ENCODE measurements around the gene HSDL1. TPM values are rescaled to one million over a fixed set of nuclear protein-coding genes. Genes with fewer than 3 reads are reported as not detected.

The HSDL1 gene
- total RNA-seq, 1 experiment from 2014 or later, result 34.2 TPM

DNA sequence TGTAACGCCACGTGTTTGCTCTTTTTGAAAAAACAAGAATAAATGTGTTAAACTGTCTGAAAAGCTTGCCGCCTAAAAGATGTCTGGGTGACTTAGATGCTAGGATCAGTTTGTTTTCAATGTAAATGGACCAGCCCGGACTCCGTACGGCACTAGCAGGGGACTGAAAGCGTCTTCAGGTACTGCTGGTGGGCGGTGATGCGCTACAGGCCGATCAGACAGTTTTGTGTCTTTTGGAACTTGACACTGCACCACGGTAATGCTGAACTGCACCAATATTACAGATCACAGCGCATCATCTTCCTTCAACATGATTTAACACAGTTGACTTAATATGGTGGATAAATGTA is 27.5 kb downstream of the HSDL1 start:
- peaks cover 11 to 12% of the 10 kb centered on the region in 2 experiments for H3K4me1 Mint-ChIP-seq
- H3K79me1 ChIP-seq (ENCODE audit: insufficient read depth, low read depth, low read length, poor library complexity, severe bottlenecking), result no peaks in the 10 kb centered on the region
- WGBS (ENCODE audit: extremely low coverage, insufficient read length, low lambda C conversion rate), result no CpG with 5 or more reads among the region's 12 CpGs
- H3K27ac Mint-ChIP-seq, result peak overlapping the region in 1 of 3 experiments; percentile 96; a peak in 3 of 7 replicates
- no peaks in the 10 kb centered on the region for H3K27me3 ChIP-seq (ENCODE audit: insufficient read depth, low read length)
- no peak overlapping the region for H3K23ac ChIP-seq (ENCODE audit: insufficient read length, low read depth, low read length)
- H3T11ph ChIP-seq (ENCODE audit: low read length), result no peak overlapping the region
- no peak overlapping the region for H2BK5ac ChIP-seq (ENCODE audit: insufficient read length, low read length)
- no peak for DNase-seq
- peaks cover 10% of the 10 kb centered on the region for H3K23me2 ChIP-seq (ENCODE audit: insufficient read length, low read depth, low read length, poor library complexity, severe bottlenecking)
- no peak overlapping the region for H2BK15ac ChIP-seq (ENCODE audit: low read depth, low read length)
- H3K14ac ChIP-seq (ENCODE audit: insufficient read depth, low read length), result no peak overlapping the region
- H3K9me3 ChIP-seq (ENCODE audit: control insufficient read depth, low read depth, low read length), result no peaks in the 10 kb centered on the region
- H3K4me1 ChIP-seq (ENCODE audit: insufficient read depth, low read length), result no peaks in the 10 kb centered on the region; the same call in 1 of the 2 replicates
- peak overlapping the region; percentile 59 for H3K9ac ChIP-seq (ENCODE audit: extremely low read depth, insufficient read length, low read length)
- no peak overlapping the region for H2BK120ac ChIP-seq (ENCODE audit: low read depth, low read length, poor library complexity, severe bottlenecking)
- H4K20me1 ChIP-seq (ENCODE audit: control insufficient read depth, insufficient read depth, insufficient read length), result no peaks in the 10 kb centered on the region
- H2AK5ac ChIP-seq (ENCODE audit: insufficient read length, low read length), result no peak overlapping the region
- TF ChIP-seq, protein P1, sequence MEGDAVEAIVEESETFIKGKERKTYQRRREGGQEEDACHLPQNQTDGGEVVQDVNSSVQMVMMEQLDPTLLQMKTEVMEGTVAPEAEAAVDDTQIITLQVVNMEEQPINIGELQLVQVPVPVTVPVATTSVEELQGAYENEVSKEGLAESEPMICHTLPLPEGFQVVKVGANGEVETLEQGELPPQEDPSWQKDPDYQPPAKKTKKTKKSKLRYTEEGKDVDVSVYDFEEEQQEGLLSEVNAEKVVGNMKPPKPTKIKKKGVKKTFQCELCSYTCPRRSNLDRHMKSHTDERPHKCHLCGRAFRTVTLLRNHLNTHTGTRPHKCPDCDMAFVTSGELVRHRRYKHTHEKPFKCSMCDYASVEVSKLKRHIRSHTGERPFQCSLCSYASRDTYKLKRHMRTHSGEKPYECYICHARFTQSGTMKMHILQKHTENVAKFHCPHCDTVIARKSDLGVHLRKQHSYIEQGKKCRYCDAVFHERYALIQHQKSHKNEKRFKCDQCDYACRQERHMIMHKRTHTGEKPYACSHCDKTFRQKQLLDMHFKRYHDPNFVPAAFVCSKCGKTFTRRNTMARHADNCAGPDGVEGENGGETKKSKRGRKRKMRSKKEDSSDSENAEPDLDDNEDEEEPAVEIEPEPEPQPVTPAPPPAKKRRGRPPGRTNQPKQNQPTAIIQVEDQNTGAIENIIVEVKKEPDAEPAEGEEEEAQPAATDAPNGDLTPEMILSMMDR (conservative IDR thresholded peaks at IDR 0.05), result no peak
- peaks cover 2 to 7% (median 7%) of the 10 kb centered on the region in 3 experiments; a peak in 5 of 7 replicates for H3K36me3 Mint-ChIP-seq (ENCODE audit: insufficient read depth in 1 of 3, low read depth in 3 of 3)
- no peaks in the 10 kb centered on the region for H3K27me3 Mint-ChIP-seq (ENCODE audit: low read depth)
- no peak overlapping the region for H3K4ac ChIP-seq (ENCODE audit: low read depth, low read length)
- H3K79me2 ChIP-seq (ENCODE audit: insufficient read depth, low read length), result peaks cover 12% of the 10 kb centered on the region; the same call in 1 of the 2 replicates
- H4K91ac ChIP-seq (ENCODE audit: insufficient read length, low read depth, low read length), result no peak overlapping the region
- H2BK12ac ChIP-seq (ENCODE audit: insufficient read length, low read depth, low read length), result no peak overlapping the region
- peak overlapping the region; percentile 90 to 92 for H3K4me3 Mint-ChIP-seq
- H2BK20ac ChIP-seq (ENCODE audit: low read depth, low read length, poor library complexity, severe bottlenecking), result no peak overlapping the region
- H3K9me3 Mint-ChIP-seq, result no peaks in the 10 kb centered on the region
- no peak overlapping the region for H3K27ac ChIP-seq (ENCODE audit: insufficient read length, low read depth, low read length)
- H4K5ac ChIP-seq (ENCODE audit: insufficient read length, low read depth, low read length), result no peak overlapping the region
- H3K18ac ChIP-seq (ENCODE audit: insufficient read length, low read depth, low read length), result peak overlapping the region; percentile 9
- H3K56ac ChIP-seq (ENCODE audit: insufficient read length, low read depth, low read length), result no peak overlapping the region
- H3K4me2 ChIP-seq (ENCODE audit: insufficient read depth, insufficient read length, low read length), result peak overlapping the region; percentile 74
- H2AFZ ChIP-seq (ENCODE audit: low read length), result no peak overlapping the region
- H4K8ac ChIP-seq (replicated peaks; ENCODE audit: insufficient read length, low read depth, low read length), result no peak overlapping the region

All from H9 (cell line).